HG03342 (cell line): ENCODE measurements around the gene ARID5B.
"Not testable (repeated sequence)": the region's sequence is repeated elsewhere in the genome, so short reads cannot be mapped to it uniquely, and the experiment has no call there.

ENCODE experiments used
- ATAC-seq: cut with Tn5 transposase; IDR thresholded peaks from one replicate; pipeline ENCODE4 v1.9.1; 2021; ENCODE audit warnings: mild to moderate bottlenecking, moderate library complexity; ENCODE audit not compliant: unreplicated experiment

ARID5B gene

DNA sequence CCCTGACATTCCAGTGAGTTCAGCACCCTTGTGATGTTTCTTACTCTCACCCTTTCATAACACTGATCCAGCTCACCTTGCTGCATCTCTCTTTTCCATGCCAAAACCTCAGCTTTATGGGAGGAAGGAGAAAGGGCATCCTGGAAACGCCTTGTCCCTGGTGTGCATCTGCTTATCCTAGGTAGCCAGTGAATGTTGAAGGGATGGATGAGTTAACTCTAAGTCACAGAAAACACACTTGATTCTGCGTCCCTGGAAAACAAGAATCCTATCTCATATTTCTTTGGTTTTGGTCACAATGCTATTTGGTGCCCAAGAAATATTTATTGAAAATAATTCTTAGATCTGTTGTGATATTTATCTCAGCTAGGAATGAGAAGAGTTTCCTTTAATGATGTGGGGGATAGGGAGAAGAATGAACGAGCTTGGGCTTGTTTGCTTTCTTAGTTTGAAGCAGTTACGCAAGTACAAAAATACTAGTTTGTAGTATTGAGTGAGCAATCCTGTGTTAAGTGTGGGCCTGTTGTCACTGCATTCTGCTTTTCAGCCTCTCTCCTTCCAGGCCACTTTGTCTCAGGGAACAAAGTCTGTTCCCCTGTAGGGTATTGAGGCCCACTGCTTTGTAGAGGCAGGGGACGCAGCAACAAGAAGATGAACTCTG lies 126.5 kb downstream of the ARID5B start:
- no peak for ATAC-seq

DNA sequence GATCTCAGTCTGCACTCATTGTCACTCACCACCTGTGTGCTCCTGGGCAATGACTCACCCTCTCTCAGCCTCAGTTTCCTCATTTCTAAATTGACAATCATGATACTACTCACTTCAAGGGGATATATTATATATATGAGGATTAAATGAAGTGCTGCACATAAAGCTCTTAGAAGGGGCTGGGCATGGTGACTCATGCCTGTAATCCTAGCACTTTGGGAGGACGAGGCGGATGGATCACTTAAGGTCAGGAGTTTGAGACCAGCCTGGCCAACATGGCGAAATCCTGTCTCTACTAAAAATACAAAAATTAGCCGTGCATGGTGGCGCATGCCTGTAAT lies 127.0 kb downstream of the ARID5B start:
- not testable (repeated sequence) for ATAC-seq

DNA sequence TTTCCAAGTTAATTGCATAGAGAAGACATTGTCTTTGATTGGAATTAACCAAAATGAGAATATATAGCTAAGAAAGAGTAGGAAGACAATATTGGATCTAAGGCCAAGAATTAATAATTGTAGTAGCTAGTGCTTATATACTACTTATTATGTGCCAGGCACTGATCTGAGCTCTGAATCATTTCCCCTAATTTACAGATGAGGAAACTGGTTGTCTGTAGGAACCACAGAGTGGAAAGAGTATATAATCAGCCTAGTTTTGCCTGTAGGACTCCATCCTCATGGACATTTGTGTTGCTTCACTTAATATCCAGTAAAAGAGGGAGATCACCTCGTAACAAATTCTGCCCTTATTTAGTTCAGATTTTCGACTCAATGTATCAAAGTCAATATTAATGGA lies 127.9 kb downstream of the ARID5B start:
- no peak for ATAC-seq

DNA sequence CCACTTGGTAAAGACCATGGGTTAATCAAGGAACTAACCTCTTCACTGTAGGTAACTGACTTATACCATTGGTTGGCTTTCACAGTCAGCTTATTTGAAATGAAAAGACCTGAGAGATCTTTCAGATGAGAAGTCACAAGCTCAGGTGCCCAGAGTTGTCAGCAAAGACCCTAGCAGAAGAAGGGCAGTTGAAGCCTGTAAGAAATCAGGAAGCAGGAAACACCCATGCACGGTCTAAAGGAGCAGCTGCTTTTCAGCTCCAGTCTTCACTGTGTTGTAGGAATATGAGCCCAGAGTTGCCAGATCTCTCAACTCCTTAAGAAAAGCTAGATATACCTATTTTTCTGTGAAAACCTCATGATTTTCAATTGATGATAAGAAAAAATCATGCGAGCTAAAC lies 130.0 kb downstream of the ARID5B start:
- no peak for ATAC-seq

DNA sequence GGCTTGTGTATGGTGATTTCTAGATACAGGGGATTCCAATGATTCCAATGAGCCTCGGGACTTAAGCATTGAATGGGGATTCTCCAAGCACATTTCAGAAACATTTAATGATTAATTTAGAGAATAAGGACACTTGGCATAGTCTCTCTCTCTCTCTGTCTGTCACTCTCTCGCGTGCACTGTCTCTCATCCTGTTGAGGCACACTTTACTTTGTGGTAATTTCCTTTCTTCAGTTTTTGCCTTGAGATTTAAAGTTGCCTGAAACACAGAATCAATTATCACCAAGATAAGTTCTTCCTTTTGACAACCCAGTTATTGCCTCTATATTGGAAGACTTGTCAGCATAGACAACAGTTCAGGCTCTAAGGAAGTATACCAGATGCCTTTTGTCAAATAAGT lies 131.6 kb downstream of the ARID5B start:
- no peak for ATAC-seq

DNA sequence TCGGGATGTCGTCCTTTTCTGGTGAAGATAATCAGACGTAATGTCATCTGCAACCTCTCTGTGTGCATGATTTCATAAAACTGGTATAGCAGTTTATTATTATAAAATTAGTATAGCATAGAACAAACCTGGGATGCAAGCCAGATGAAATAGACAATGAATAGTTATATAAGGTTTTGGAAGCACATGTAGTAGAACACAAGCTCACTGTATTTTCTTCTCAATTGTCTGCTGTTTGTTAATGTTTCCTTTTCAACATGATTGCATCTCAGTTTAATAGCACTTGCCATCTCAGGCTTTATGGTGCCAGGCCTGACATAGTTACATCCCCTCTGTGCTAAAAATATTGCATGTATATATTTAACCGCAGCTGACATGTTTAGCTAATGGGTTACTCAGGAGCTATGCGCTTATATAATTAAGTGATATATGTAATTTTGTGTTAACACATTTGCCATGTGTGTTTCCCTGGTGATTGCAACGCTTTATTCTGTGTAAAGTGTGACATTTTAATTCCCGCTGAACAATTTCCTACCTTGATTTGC lies 132.7 kb downstream of the ARID5B start:
- ATAC-seq, result no peak

DNA sequence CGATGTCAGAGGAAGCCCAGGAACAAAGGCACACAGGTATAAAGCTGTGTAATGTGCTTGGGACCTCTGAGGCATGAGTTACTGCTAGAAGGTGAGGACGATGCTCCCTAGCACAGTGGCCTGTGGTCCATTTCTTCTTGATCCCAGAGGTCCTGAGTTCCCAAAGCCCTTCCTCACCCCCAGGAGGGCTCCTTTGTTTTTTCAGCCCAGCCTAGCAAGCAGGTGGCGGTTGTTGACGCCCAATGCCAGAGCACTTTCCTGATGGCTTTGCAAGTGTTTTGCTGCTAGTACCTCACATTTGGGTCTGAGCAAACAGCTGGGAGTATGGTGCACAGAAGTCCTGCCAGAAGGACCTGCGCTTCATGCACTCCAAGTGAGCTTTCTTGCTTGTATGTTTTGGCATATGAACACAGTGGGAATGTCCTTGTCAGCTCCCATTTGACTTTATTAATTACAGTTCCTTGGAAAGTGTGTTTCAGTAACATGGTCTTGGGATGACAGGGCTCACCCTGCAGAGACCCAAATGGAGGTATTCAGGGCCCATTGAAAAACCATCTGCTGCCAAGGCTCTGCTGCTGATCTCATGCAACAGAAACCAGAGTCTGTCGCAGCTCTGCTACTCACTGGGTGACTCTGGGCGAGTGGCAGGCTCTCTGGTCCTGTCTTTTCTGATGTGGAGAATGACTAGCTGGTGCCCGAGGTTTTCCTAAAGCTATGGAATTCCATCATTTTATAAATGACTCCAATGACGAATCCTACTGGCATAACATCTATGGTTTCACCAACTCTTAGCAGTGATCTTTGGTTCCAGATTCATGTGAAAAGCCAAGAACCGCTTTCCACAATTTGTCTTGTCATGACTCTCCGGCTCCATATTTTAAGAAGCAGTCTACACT lies 134.9 kb downstream of the ARID5B start:
- ATAC-seq, result no peak

DNA sequence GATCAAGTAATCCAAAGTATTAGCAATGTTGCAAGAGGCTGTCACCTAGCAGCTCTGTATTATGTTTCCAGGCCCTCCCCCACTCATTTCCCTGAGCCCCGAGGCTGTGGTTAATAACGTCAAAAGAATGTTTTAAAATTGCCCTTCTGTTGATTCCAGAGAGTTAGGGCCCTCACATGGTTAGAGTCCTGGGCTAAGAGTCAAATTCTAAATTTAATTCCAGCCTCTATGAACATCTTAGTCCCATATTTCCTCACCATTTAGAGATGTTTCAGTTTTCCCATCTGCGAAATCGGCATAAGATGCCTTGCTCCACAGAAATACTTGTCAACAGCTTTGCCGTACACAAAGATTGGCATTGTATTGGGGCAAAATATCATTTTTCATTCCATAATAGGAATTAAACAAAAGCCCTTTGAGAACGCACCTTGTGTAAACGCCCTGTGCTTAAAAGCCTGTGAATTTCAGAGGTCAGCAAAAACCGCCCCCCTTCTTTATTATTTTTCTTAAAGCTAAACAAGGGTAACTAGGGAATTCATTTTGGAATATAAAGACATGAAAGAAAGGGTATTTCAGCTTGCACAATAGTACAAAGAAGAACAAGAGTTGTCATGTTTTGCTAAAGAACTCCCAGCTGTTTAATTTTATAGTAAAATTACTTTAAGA lies 135.8 kb downstream of the ARID5B start:
- no peak for ATAC-seq

DNA sequence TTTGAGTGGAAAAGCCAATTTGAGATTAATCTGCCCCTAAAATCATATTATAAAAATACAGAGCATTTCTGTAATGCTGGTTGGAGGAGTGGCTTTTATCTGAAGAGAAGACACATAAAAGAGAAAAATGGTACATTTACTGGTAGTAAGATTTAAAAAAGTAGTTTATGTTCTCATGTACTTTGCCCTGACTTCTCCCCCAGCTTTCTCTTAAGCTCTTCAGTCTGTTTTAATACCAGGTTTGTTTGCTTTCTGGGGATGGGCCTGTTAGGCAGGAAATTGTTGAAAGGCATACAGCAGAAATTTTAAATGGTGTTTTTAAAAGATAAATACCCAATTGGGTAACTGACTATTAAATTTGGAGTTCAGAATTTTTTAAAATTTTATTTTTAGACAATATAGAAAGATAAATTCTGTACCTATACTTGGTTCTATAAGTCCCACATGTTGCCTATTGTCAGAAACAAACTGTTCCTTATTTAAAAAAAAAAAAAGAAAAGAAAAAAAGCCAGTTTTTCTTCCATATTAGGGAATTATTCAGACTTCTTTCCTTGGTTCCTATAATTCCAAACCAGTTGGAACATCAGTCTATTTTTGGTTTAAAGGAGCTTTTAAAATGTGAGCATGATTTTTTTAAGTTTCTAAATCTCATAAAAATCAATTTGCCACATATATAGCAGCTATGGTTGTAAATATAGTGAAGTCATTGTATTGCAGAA lies 136.6 kb downstream of the ARID5B start:
- ATAC-seq, result no peak

DNA sequence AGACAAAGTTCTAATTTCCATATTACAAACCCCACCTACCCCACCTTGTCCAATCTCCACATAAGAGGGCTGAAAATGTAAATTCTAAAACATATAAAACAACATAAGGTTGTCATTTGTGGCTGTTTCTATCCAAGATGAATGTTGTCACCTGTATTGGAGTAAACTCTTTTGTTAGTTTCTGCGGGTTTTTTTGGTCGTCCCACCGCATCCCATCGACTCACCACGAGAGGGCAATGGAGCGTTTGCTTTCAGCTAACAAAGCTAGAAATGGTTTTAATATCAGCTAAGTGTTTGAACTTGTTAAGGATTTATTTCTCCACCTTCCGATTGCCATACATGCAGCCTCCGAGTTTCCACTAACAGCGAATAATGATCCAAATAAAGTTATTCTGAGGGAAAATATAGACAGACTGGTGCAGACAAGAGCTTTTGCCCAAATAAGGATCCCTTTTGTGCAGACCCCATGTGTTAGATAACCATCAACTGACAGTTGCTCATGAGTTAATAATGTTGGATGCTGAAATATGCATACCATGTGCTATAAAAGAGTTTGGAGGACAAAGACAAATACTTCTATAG lies 137.2 kb downstream of the ARID5B start:
- peak; percentile 55 for ATAC-seq

DNA sequence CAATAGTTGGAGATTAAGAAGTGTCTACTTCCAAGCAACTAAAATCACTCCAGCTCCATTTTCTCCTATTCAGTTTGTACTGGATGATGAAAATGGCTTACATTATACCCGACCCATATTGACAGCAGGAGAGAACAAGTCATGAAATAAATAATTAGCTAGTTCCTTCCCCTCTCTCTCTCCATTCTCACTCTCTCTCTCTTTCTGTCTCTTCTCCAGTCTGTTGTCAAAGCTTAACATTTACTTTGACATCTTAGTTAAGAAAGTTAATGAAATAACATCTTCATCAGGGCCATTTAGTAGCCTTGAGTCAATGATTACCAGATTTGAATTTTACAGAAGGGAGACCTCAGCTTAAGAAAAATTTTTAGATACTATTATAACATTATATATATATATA lies 138.5 kb downstream of the ARID5B start:
- no peak for ATAC-seq

DNA sequence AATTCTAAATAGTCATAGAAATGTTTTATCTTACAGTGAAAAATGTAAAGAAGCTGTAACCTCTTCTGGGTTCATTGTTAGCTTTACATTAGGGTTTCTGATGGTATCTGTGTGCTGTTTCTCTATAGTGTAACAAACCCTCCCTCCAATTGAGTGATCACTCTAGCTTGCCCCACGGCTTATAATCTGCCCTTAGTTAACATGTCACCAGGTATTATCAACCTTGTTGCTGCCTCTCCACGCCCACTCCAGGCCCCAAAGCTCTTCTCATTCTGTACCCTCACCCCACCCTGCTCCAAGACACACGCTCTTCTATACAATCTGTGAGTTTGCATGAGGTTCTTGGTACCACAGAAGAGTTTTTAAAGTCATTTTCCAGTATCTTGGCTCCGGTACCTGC lies 139.4 kb downstream of the ARID5B start:
- ATAC-seq, result no peak

DNA sequence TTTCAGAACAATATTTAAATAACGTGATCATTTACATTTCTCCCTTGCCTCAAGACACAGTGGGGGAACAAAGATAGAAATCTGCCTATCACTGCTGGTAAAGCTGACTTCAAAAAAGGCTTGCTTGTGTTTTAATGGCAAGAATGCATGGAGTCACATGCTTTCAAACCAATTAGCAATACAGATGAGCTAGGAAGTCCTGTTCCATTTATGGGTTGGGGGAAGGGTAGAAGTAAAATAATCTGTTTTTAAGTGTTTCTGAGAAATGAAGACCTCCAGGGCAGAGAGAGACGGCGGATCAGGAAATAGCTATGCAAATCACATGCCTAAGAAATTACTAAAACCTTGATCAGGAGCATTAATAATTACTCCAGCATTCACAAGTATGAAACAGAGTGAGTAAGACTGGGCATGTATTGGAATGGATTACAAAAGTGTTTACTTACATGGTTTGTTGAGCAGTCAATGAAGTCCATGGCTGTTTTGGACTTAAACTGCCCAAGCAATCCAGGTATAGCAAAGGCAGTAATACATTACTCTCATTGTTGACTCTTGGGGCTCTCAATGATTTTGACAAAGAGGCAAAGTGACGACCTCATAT lies 142.0 kb downstream of the ARID5B start:
- no peak for ATAC-seq

DNA sequence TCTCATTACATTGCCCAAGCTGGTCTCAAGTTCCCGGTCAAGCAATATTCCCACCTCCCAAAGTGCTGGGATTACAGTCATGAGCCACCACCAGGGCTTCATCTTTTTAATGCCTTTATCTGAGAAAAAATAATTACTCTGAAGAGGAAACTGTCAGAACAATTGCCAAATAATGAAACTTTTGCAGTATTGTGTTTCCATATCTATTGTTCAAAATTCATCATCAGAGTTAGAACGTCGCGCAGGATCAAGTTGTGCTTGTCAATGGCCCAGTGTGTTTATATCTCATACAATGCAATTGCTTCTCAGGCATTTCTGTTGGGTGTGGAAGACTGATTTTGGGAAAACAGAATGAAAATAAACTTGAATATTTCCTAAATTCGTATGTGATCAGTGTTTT lies 143.1 kb downstream of the ARID5B start:
- ATAC-seq, result no peak

DNA sequence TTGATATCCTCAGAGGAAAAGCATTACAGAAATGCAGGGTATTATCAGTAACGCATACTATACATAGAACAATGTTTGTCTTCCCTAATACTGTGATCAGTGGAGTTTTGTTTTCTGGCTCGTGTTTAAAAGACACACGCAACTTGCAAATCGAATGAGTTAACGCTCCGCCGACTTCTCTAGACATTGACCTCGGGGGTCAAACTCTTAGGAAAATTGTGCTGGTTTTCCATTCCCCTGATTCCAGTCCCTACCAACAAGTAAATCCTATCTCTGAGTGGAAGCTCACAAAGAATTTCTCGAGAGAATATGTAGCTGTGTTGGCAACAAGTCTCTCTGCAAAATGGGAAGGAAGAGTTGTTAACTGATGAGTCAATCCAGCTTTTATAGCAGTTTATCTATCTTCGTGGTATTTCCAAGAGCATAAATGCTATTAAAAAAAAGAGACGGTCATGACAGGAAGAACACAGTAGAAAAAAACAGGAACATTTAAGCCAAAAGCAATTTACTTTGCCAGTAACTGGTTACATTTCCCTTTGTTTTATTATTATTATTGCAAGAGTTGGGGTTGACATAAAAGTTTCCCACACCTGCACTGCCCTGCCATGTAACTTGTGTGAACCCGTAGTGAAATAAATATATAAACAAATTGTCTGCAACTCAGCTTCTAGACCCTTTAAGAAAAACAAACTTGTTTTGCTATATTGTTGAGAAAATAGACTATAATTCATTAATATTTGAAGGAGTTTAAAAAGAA lies 144.4 kb downstream of the ARID5B start:
- no peak for ATAC-seq

DNA sequence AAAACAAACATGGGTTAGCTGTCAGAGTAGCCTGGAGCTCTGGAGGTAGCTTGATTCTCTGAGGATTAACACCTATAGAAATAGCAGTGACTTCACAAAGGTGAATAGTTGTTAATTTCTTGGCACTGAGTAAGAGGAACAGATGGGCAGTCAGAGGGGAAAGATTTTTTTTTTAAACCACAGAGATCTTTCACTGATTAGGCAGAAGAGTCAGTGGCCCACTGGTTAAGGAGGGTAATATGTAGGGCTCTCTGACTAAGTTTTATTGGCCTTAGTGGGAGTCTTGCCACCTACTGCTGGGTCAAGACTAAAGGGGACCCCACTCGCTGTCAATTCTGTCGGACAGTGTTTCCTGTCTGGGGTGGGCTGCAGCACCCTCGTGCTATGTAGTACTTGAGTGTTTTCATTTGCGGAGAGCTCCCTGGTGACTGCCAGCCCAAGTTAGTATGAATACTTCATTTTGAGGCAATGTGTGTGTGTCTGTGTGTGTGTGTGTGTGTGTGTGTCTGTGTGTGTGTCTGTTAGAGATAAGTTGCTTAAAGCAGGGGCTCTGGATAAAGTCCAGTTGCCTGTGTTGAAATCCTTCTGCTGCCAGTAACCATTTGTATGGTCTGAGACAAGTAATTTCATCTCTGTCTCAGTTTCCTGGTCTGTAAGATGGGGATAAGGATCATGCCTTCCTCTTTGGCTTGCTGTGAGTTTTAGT lies 145.2 kb downstream of the ARID5B start:
- peak; percentile 50 for ATAC-seq

DNA sequence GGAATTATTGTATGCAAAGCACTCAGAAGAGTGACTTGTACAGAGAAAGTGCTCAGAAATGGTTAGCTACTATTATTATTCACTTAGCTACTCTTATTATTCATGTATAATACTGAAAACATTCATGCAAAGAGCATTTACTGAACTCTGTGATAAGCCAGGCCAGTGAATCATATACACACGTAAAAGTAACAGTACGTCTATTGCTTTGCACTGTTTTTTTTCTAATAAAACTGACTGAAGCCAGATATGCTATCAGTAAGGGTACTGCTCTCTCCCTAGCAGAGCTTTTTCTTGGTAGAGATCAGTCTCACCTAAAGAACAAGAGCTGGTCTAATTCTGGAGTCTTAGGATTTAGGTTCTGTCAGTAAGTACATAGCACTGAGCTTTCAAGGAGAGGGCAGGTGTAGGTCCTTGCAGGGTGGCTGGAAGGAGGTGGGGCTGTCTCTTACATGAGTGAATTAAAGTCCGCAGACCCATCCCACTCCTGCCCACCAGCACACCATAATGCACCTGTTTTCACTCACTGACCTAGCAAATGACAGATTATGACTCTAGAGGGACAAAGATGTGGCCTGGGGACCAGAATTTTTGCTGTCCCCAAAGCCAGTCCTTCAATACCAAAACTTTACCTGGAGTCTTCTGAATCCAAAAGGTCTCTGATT lies 145.9 kb downstream of the ARID5B start:
- ATAC-seq, result no peak

DNA sequence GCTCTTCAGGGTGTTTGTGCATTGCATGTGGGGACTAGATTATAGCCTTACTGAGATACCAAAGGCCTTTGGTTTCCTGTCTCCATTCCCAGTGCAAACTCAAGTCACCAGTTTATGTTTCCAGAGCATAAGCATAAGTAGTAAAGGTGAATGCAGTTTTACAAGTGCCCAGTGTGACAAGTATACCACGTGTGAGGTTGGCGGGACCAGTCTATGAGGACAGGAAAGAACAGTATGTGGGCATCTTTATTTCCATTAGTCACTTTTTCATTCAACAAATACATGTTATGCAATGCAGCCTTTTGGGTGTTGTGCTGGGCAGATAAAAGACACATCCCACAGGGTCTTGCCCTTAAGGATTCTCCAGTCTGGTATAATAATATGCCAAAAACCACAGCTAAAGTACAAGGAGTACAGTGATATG lies 146.5 kb downstream of the ARID5B start:
- no peak for ATAC-seq
